Measurements from ENCODE around the gene LYZL2. TPM values are rescaled to one million over a fixed set of nuclear protein-coding genes. Genes with fewer than 3 reads are reported as not detected.
"Not testable (repeated sequence)": the region's sequence is repeated elsewhere in the genome, so short reads cannot be mapped to it uniquely, and the experiment has no call there.

LYZL2 gene
- not detected in 2 replicates for total RNA-seq (ENCODE audit: low replicate concordance)
- long read RNA-seq, result 0 reads

GRCh38 chr10:30629653-30630052, at the start of gene LYZL2:
Gene LYZL2, minus strand, starts transcription at chr10:30629753. Its CDS starts 2,838 bp downstream, at chr10:30626915.
- H3K27ac Mint-ChIP-seq, result no peak within 1 kb of the TSS
- H3K4me3 Mint-ChIP-seq, result no peak within 1 kb of the TSS
- H3K4me1 Mint-ChIP-seq (ENCODE audit: unreplicated experiment), result no peaks in the 10 kb centered on the region
- DNase-seq (ENCODE audit: extremely low spot score, unreplicated experiment), result no peak
- no peaks in the 10 kb centered on the region for H3K36me3 Mint-ChIP-seq
- no peak for TF ChIP-seq CTCF (conservative IDR thresholded peaks at IDR 0.05)
- H3K27me3 Mint-ChIP-seq, result peaks cover under 1% of the 10 kb centered on the region
- H3K9me3 Mint-ChIP-seq, result peaks cover 4% of the 10 kb centered on the region

GRCh38 chr10:30677616-30678015, 48.1 kb upstream of the LYZL2 start:
- not testable (repeated sequence) for H3K27ac Mint-ChIP-seq; H3K4me3 Mint-ChIP-seq; H3K36me3 Mint-ChIP-seq; H3K27me3 Mint-ChIP-seq; DNase-seq (ENCODE audit: extremely low spot score, unreplicated experiment); H3K4me1 Mint-ChIP-seq (ENCODE audit: unreplicated experiment); H3K9me3 Mint-ChIP-seq

- H3K36me3 Mint-ChIP-seq; H3K9me3 Mint-ChIP-seq; DNase-seq (ENCODE audit: extremely low spot score, unreplicated experiment); H3K4me3 Mint-ChIP-seq; H3K27me3 Mint-ChIP-seq; H3K4me1 Mint-ChIP-seq (ENCODE audit: unreplicated experiment); H3K27ac Mint-ChIP-seq: not testable (repeated sequence)
These were observed 47.6 kb upstream of the LYZL2 start for GRCh38 chr10:30677146-30677545.

GRCh38 chr10:30675791-30676718, 46.5 kb upstream of the LYZL2 start:
- Mint-ChIP-seq H3K4me3 (no peak overlapping the region), H3K27ac (no peak overlapping the region), H3K36me3 (no peaks in the 10 kb centered on the region), H3K4me1 (ENCODE audit: unreplicated experiment) (peaks cover 2% of the 10 kb centered on the region), H3K9me3 (peaks cover 8% of the 10 kb centered on the region), H3K27me3 (peaks cover 5% of the 10 kb centered on the region)
- TF ChIP-seq CTCF (conservative IDR thresholded peaks at IDR 0.05), result no peak
- DNase-seq (ENCODE audit: extremely low spot score, unreplicated experiment), result no peak

- TF ChIP-seq CTCF (conservative IDR thresholded peaks at IDR 0.05), result no peak
- Mint-ChIP-seq H3K4me1 (ENCODE audit: unreplicated experiment) (peaks cover 5% of the 10 kb centered on the region), H3K4me3 (no peak overlapping the region), H3K27ac (no peak overlapping the region), H3K9me3 (no peaks in the 10 kb centered on the region), H3K27me3 (peaks cover 6% of the 10 kb centered on the region), H3K36me3 (no peaks in the 10 kb centered on the region)
- DNase-seq (ENCODE audit: extremely low spot score, unreplicated experiment), result no peak
These were observed 45.2 kb upstream of the LYZL2 start for GRCh38 chr10:30674796-30675195.

GRCh38 chr10:30673262-30673661, 43.7 kb upstream of the LYZL2 start:
- not testable (repeated sequence) for H3K27me3 Mint-ChIP-seq; H3K4me3 Mint-ChIP-seq; H3K4me1 Mint-ChIP-seq (ENCODE audit: unreplicated experiment); H3K27ac Mint-ChIP-seq; H3K36me3 Mint-ChIP-seq; H3K9me3 Mint-ChIP-seq; DNase-seq (ENCODE audit: extremely low spot score, unreplicated experiment)

- not testable (repeated sequence) for DNase-seq (ENCODE audit: extremely low spot score, unreplicated experiment); H3K4me3 Mint-ChIP-seq; H3K36me3 Mint-ChIP-seq; H3K9me3 Mint-ChIP-seq; H3K4me1 Mint-ChIP-seq (ENCODE audit: unreplicated experiment); H3K27me3 Mint-ChIP-seq; H3K27ac Mint-ChIP-seq
These were observed 42.8 kb upstream of the LYZL2 start for GRCh38 chr10:30672338-30672737.

All from type B pancreatic cell (in vitro differentiated cells).